Islet of Langerhans (tissue), 1 donor: ENCODE measurements around the gene SYF2.
"Not testable (repeated sequence)": the region's sequence is repeated elsewhere in the genome, so short reads cannot be mapped to it uniquely, and the experiment has no call there.

ENCODE experiments used
- FAIRE-seq: peaks from one replicate; lab custom pipeline; 2011; peaks lifted over from hg19 to GRCh38; lab: Jason Lieb, UNC

Gene SYF2

GRCh38 chr1:25245809-25246599, 13.7 kb upstream of the SYF2 start:
- no peak for FAIRE-seq

DNA sequence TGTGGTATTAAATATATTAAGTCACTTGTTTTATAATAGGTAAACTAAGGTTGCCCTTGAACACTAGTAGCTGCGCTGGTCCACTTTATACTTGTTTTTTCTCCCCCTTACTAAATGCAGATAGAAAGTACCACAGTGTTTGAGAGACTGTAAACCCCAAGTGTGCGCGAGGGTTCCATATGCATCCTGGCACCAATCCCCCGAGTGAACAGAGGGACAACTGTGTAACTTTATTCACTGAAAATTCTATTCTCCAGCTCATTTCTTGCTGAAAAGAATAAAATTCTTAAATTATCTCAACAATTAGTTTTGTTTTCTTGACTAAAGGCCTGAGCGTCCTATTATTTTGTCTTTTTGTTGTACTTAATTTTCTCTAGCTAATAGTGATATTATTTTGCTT, 13.1 kb upstream of the SYF2 start:
- no peak for FAIRE-seq

- no peak for FAIRE-seq
Measured at GRCh38 chr1:25243907-25244306, 11.6 kb upstream of the SYF2 start.

- no peak for FAIRE-seq
Measured at GRCh38 chr1:25239681-25240541, 7.6 kb upstream of the SYF2 start.

GRCh38 chr1:25238046-25238445, 5.7 kb upstream of the SYF2 start:
- FAIRE-seq, result no peak

DNA sequence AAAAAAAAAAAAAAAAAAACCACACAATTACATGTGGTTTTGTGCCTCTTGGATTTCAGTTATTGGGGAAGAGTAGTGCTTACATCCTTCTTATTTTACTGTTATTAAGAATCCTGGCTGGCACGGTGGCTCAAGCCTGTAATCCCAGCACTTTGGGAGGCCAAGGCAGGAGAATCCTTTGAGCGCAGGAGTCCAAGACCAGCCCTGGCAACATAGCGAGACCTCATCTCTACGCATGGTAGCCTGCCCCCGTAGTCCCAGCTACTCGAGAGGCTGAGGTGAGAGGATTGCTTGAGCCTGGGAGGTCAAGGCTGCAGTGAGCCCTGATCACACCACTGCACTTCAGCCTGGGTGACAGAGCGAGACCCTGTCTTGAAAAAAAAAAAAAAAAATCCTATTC, 4.0 kb upstream of the SYF2 start:
- FAIRE-seq, result not testable (repeated sequence)

DNA sequence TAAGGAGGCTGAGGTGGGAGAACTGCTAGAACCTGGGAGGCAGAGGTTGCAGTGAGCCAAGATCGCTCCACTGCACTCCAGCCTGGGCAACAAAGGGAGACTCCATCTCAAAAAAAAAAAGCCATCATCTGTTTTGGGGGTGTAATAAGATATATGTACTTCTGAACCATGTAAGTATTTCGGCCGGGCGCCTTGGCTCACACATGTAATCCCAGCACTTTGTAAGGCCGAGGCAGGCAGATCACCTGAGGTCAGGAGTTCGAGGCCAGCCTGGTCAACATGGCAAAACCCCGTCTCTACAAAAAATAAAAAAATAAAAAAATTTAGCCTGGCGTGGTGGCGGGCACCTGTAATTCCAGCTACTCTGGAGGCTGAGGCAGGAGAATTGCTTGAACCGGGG, 3.1 kb upstream of the SYF2 start:
- not testable (repeated sequence) for FAIRE-seq

GRCh38 chr1:25232866-25233784, 823 bp upstream of the SYF2 start:
- FAIRE-seq, result no peak

- no peak for FAIRE-seq
Measured at GRCh38 chr1:25223471-25223870, 8.8 kb downstream of the SYF2 start.

GRCh38 chr1:25222606-25223005, 9.7 kb downstream of the SYF2 start:
- no peak for FAIRE-seq

- FAIRE-seq, result no peak
Measured at GRCh38 chr1:25220666-25221065, 11.6 kb downstream of the SYF2 start.

DNA sequence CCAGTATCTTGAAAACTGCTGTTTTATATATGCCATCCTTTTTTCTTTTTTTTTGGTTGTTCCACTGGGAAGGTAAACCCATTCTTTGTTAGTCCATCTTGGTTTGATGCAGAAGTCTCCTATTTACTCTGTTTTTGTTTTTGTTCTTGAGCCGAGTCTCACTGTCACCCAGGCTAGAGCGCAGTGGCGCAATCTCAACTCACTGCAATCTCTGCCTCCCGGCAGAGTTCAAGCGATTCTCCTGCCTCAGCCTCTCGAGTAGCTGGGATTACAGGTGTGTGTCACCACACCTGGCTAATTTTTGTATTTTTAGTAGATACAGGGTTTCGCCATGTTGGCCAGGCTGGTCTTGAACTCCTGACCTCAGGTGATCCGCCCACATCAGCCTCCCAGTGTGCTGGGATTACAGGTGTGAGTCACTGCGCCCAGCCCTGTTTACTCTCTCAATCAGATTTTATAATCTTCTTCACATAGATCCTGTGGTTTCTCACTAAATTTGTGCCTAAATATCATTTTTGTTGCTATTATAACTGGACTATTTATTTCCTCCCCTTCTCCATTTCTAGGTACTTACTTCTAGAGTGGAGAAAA, 12.5 kb downstream of the SYF2 start:
- no peak for FAIRE-seq

DNA sequence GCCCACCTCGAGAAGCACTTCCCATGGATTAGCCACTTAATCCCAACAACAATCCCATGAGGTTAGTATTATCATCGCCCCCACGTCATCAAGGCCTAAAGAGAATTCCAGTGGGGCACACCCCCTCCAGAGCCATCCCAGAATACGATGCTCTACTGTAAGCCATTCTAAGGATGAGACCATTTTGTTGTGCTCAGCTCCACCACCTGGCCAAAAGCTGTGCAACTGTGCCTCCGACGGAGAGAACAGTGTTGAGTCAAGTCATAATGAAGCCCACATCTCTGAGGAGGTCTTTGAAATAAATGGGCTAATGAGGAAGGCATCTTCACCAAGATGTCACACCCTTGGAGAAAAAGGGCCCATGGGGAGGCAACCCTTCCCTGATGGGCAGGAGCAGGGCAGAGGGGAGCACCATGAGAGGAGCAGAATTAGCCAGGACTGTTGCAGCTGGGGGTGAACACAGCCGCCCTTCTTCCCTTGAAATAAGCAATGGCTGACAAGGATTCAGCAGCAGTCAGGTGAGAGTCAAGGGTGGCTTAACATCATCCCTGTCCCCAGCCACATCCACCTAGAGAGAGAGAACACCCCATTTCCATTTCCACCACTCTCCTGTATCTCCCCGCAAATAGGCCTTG, 14.6 kb downstream of the SYF2 start:
- FAIRE-seq, result no peak

DNA sequence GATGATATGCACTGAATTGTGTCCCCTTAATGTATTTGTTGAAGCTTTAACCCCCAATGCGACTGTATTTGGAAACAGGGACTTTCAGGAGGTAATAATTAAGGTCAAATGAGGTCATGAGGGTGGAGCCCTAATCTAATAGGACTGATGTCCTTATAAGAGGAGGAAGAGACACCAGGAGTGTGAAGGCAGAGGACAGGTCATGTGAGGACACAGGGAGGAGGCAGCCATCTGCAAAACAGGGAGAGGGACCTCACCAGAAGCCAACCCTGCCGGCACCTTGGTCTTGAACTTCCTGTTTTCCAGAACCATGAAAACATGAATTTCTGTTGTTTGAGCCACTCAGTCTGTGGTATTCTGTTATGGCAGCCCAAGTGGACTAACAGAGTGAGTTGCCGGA, 15.3 kb downstream of the SYF2 start:
- FAIRE-seq, result no peak

GRCh38 chr1:25216123-25216522, 16.2 kb downstream of the SYF2 start:
- no peak for FAIRE-seq

DNA sequence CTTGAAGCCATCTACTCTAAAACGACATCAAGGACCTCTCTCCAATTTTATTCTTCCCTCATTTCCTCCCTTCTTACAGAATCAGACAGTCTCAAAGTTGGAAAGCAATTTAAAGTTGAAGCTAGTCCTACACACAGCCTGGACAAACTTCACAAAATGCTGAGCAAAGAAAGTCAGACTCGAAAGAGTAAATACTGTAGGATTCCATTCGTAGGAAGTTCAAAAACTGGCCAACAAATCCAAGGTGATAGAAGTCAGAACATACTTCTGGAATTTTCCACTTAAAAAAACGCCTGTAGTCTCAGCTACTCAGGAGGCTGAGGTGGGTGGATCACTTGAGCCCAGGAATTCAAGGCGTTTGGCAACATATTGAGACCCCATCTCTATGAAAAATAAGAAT, 19.6 kb downstream of the SYF2 start:
- FAIRE-seq, result no peak

DNA sequence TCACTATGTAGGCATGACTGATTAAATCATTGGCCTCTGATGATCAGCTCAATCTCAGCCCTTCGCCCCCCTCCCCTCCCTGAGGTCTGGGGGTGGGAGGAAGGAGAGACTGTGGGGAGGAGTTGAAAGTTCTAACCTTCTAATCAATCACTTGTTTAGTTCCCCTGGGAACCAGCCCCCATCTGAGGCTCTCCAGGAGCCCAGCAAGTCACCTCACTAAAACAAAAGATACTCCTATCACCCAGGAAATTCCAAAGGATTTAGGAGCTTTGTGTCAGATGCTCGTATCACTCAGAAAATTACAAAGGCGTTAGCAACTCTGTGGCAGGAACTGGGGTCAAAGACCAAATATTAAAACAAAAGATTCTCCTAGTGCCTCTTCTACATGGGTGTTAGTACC, 21.6 kb downstream of the SYF2 start:
- no peak for FAIRE-seq

- no peak for FAIRE-seq
Measured at GRCh38 chr1:25209516-25209915, 22.8 kb downstream of the SYF2 start.

DNA sequence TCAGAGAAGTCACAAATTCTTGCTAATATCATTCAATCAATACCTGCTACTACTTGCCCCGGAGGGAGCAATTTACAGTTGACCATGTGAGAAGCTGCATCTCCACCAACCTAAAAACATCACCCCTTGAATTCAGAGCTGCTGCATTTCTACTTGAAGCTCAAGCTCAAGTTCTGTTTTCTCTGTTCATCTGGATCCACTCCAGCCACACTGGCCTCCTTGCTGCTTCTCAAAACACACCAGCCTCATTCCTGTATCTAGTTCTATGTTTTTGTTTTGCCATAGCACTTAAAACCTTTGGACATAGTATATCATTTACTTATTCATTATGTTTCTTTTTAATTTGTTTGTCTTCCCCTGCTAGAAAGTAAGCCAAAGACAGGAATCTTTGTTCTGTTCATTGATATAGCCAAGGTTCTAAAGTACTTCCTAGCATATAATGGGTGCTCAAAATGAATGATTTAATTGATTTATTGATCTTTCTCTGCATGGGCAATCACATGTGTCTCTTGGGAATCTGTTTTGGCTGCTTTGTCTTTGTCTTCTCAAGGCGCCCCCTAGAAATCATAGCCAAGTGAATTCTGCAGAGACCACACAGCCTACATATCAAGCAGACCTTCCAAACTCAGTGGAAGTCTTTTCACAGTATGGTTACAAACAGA, 23.6 kb downstream of the SYF2 start:
- no peak for FAIRE-seq

DNA sequence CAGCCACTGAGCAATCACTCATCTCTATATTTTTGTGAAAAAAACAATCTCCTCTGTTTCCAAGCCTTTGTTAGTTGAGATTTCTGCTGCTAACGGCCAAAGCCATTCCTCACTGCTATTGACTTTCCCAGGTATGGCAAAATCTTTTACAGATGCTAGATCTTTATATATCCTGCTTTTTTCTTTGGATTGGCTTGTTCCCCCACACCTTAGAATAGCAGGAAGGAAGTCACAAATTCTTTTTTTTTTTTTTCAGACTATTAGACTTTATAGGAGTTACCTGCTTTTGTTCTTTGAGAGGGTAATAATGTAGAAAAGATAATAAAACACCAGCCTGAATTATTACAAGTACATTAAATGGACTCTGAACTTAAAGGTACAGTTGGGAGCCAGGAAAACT, 24.2 kb downstream of the SYF2 start:
- no peak for FAIRE-seq

DNA sequence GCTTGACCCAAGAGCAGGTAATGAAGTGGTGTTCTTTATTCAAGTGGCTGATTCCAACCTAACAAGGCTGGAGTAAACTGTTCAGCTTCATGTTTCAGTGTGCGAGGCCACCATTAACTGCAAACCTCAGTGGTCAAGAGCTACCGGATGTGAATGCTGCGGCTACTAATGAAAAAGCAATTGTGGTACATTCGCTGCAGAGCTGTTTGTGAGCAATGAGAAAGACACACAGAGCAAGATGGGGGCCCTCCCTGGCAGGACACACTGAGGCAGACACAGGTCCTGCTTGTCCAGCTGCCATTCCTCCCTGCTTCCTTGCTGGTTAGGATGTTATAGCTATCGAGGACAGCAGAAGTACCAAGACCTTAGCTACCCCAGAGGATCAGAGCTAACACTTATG, 26.1 kb downstream of the SYF2 start:
- no peak for FAIRE-seq
